Central memory CD8-positive, alpha-beta T cell (primary cell): Measurements from ENCODE around the gene BLOC1S1.

Experiments used
- ATAC-seq: fragments of 150-1000 bp; cut with Tn5 transposase; replicated peaks from 2 replicates; pipeline ENCODE4 v1.10.0; 2022; ENCODE audit warnings: mild to moderate bottlenecking, moderate FRiP score, moderate number of reproducible peaks; ENCODE audit not compliant: poor library complexity, severe bottlenecking; ENCODE audit errors: extremely low read depth
- DNase-seq, 2 donors: peaks; one replicate each; pipeline ENCODE4 v3.0.0; 2021; ENCODE audit warnings: low spot score in 2 of 2
- H3K27ac Mint-ChIP-seq: one replicate; pipeline ENCODE4 v1.8.0; 2022; ENCODE audit warnings: low read depth, mild to moderate bottlenecking, moderate library complexity, mixed read lengths
- H3K27me3 Mint-ChIP-seq: one replicate; pipeline ENCODE4 v1.8.0; 2022; ENCODE audit warnings: mixed read lengths
- H3K36me3 Mint-ChIP-seq: one replicate; pipeline ENCODE4 v1.8.0; 2022; ENCODE audit warnings: mild to moderate bottlenecking, moderate library complexity, mixed read lengths; ENCODE audit not compliant: insufficient read depth
- H3K4me1 Mint-ChIP-seq: one replicate; pipeline ENCODE4 v1.8.0; 2022; ENCODE audit warnings: mixed read lengths
- H3K4me3 Mint-ChIP-seq: one replicate; pipeline ENCODE4 v1.8.0; 2022; ENCODE audit warnings: mild to moderate bottlenecking, moderate library complexity, mixed read lengths
- H3K9me3 Mint-ChIP-seq: one replicate; pipeline ENCODE4 v1.8.0; 2022; ENCODE audit warnings: mixed read lengths

The BLOC1S1 gene

GRCh38 chr12:55728939-55729818, 13.3 kb downstream of the BLOC1S1 start, which contains the start of gene CD63:
Gene CD63, minus strand, starts transcription at chr12:55729009. Its CDS starts 668 bp downstream, at chr12:55728341.
- Mint-ChIP-seq H3K36me3 (peaks cover 16% of the 10 kb centered on the region), H3K4me3 (peak within 1 kb of the TSS; percentile 85), H3K27me3 (no peaks in the 10 kb centered on the region), H3K9me3 (no peaks in the 10 kb centered on the region), H3K4me1 (peaks cover 54% of the 10 kb centered on the region), H3K27ac (peak within 1 kb of the TSS; percentile 81)
- peak; percentile 52 for ATAC-seq
- peak in 1 of 2 donors; percentile 23 for DNase-seq

- ATAC-seq, result peak; percentile 66
- DNase-seq, result no peak
- H3K9me3 Mint-ChIP-seq, result no peaks in the 10 kb centered on the region
- peaks cover 47% of the 10 kb centered on the region for H3K4me1 Mint-ChIP-seq
- no peaks in the 10 kb centered on the region for H3K27me3 Mint-ChIP-seq
- H3K4me3 Mint-ChIP-seq, result peak overlapping the region; percentile 85
- peaks cover 16% of the 10 kb centered on the region for H3K36me3 Mint-ChIP-seq
- peak overlapping the region; percentile 81 for H3K27ac Mint-ChIP-seq
These were observed 14.3 kb downstream of the BLOC1S1 start for GRCh38 chr12:55729819-55730818.

- Mint-ChIP-seq H3K4me3 (no peak overlapping the region), H3K9me3 (no peaks in the 10 kb centered on the region), H3K27ac (peak overlapping the region; percentile 49), H3K27me3 (no peaks in the 10 kb centered on the region), H3K4me1 (peaks cover 41% of the 10 kb centered on the region), H3K36me3 (peaks cover 8% of the 10 kb centered on the region)
- ATAC-seq, result no peak
- no peak for DNase-seq
These were observed 16.4 kb downstream of the BLOC1S1 start for GRCh38 chr12:55732288-55732687.

- Mint-ChIP-seq H3K27me3 (no peaks in the 10 kb centered on the region), H3K4me3 (no peak overlapping the region), H3K4me1 (peaks cover 41% of the 10 kb centered on the region), H3K9me3 (no peaks in the 10 kb centered on the region), H3K36me3 (peaks cover 9% of the 10 kb centered on the region), H3K27ac (peak overlapping the region; percentile 49)
- DNase-seq (no peak), ATAC-seq (no peak)
These were observed 17.2 kb downstream of the BLOC1S1 start for GRCh38 chr12:55733021-55733555.

- H3K4me1 Mint-ChIP-seq, result peaks cover 47% of the 10 kb centered on the region
- peaks cover 9% of the 10 kb centered on the region for H3K36me3 Mint-ChIP-seq
- ATAC-seq, result no peak
- no peaks in the 10 kb centered on the region for H3K27me3 Mint-ChIP-seq
- no peak overlapping the region for H3K27ac Mint-ChIP-seq
- H3K9me3 Mint-ChIP-seq, result no peaks in the 10 kb centered on the region
- DNase-seq, result no peak
- no peak overlapping the region for H3K4me3 Mint-ChIP-seq
These were observed 18.0 kb downstream of the BLOC1S1 start for GRCh38 chr12:55733858-55734257.

GRCh38 chr12:55734595-55734994, 18.7 kb downstream of the BLOC1S1 start:
- DNase-seq, result no peak
- Mint-ChIP-seq H3K27me3 (no peaks in the 10 kb centered on the region), H3K36me3 (peaks cover 9% of the 10 kb centered on the region), H3K9me3 (no peaks in the 10 kb centered on the region), H3K4me1 (peaks cover 45% of the 10 kb centered on the region), H3K4me3 (no peak overlapping the region), H3K27ac (no peak overlapping the region)
- ATAC-seq, result no peak

GRCh38 chr12:55736076-55736475, 20.2 kb downstream of the BLOC1S1 start:
- Mint-ChIP-seq H3K27ac (peak overlapping the region; percentile 16), H3K27me3 (no peaks in the 10 kb centered on the region), H3K36me3 (peaks cover 4% of the 10 kb centered on the region), H3K4me1 (peaks cover 30% of the 10 kb centered on the region), H3K9me3 (no peaks in the 10 kb centered on the region), H3K4me3 (no peak overlapping the region)
- DNase-seq (no peak), ATAC-seq (no peak)

GRCh38 chr12:55736780-55737580, 21.1 kb downstream of the BLOC1S1 start:
- H3K27ac Mint-ChIP-seq, result peak overlapping the region; percentile 87
- peaks cover 4% of the 10 kb centered on the region for H3K36me3 Mint-ChIP-seq
- no peaks in the 10 kb centered on the region for H3K9me3 Mint-ChIP-seq
- DNase-seq (peak in 1 of 2 donors; percentile 32), ATAC-seq (peak; percentile 26)
- no peaks in the 10 kb centered on the region for H3K27me3 Mint-ChIP-seq
- peaks cover 33% of the 10 kb centered on the region for H3K4me1 Mint-ChIP-seq
- peak overlapping the region; percentile 82 for H3K4me3 Mint-ChIP-seq

GRCh38 chr12:55737581-55738122, 21.8 kb downstream of the BLOC1S1 start:
- DNase-seq (no peak), ATAC-seq (no peak)
- Mint-ChIP-seq H3K4me1 (peaks cover 40% of the 10 kb centered on the region), H3K4me3 (peak overlapping the region; percentile 82), H3K36me3 (peaks cover 4% of the 10 kb centered on the region), H3K27me3 (no peaks in the 10 kb centered on the region), H3K9me3 (no peaks in the 10 kb centered on the region), H3K27ac (peak overlapping the region; percentile 89)

GRCh38 chr12:55738123-55739024, 22.5 kb downstream of the BLOC1S1 start:
- DNase-seq, result peak; percentile 56 to 74
- peak overlapping the region; percentile 82 for H3K4me3 Mint-ChIP-seq
- H3K4me1 Mint-ChIP-seq, result peaks cover 43% of the 10 kb centered on the region

GRCh38 chr12:55739025-55739378, 23.2 kb downstream of the BLOC1S1 start:
- ATAC-seq (no peak), DNase-seq (no peak)
- H3K36me3 Mint-ChIP-seq, result peaks cover 4% of the 10 kb centered on the region
- H3K4me3 Mint-ChIP-seq, result peak overlapping the region; percentile 82
- H3K4me1 Mint-ChIP-seq, result peaks cover 45% of the 10 kb centered on the region
- no peaks in the 10 kb centered on the region for H3K27me3 Mint-ChIP-seq
- H3K27ac Mint-ChIP-seq, result no peak overlapping the region
- H3K9me3 Mint-ChIP-seq, result no peaks in the 10 kb centered on the region

More at GRCh38 chr12:55738123-55739024, 22.5 kb downstream of the BLOC1S1 start:
- H3K9me3 Mint-ChIP-seq, result no peaks in the 10 kb centered on the region
- no peaks in the 10 kb centered on the region for H3K27me3 Mint-ChIP-seq
- peak overlapping the region; percentile 89 for H3K27ac Mint-ChIP-seq
- peaks cover 4% of the 10 kb centered on the region for H3K36me3 Mint-ChIP-seq
- ATAC-seq, result peak; percentile 63
